Activated naive CD8-positive, alpha-beta T cell treated with anti-CD3 and anti-CD28 coated beads, Interleukin-2, amount 50 U/mL, for 24 hours (primary cell): ENCODE data around the gene PLG.
"Not testable (repeated sequence)": the region's sequence is repeated elsewhere in the genome, so short reads cannot be mapped to it uniquely, and the experiment has no call there.

Source experiments
- ATAC-seq: fragments of 150-1000 bp; cut with Tn5 transposase; one replicate; pipeline ENCODE4 v1.10.0; 2021
- DNase-seq: peaks from one replicate; pipeline ENCODE4 v3.0.0; 2021
- H3K27ac Mint-ChIP-seq: one replicate; pipeline ENCODE4 v1.8.0; 2021; ENCODE audit warnings: mild to moderate bottlenecking, mixed read lengths
- H3K27me3 Mint-ChIP-seq: one replicate; pipeline ENCODE4 v1.8.0; 2021; ENCODE audit warnings: mixed read lengths
- H3K36me3 Mint-ChIP-seq: one replicate; pipeline ENCODE4 v1.8.0; 2021; ENCODE audit warnings: low read depth, mixed read lengths
- H3K4me1 Mint-ChIP-seq: one replicate; pipeline ENCODE4 v1.8.0; 2021; ENCODE audit warnings: mixed read lengths
- H3K4me3 Mint-ChIP-seq: one replicate; pipeline ENCODE4 v1.8.0; 2021; ENCODE audit warnings: mild to moderate bottlenecking, moderate library complexity, mixed read lengths
- H3K9me3 Mint-ChIP-seq: one replicate; pipeline ENCODE4 v1.8.0; 2021; ENCODE audit warnings: mixed read lengths

PLG gene

DNA sequence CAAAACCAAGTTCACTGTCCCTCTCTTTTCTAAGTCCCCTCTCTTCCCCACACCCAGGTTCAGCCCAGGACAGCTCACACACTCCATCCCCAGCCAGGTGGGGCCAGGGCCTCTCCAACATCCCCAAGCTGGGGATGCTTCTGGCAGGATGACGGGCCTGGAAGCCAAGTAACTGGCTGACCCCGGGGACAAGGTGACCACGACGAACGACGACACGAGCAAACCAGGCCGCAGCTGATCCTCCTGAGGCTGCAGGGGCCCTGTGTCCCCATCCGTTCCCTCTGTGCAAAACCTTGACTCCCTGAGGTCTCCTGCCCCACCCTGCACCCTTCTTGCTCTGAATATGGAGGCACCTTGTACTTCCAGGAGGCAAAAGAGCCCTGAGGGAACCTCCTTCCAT is 11.6 kb upstream of the PLG start:
- Mint-ChIP-seq H3K36me3 (no peaks in the 10 kb centered on the region), H3K27me3 (peaks cover 4% of the 10 kb centered on the region), H3K4me1 (no peaks in the 10 kb centered on the region), H3K27ac (no peak overlapping the region), H3K9me3 (no peaks in the 10 kb centered on the region), H3K4me3 (no peak overlapping the region)
- ATAC-seq (no peak), DNase-seq (no peak)

DNA sequence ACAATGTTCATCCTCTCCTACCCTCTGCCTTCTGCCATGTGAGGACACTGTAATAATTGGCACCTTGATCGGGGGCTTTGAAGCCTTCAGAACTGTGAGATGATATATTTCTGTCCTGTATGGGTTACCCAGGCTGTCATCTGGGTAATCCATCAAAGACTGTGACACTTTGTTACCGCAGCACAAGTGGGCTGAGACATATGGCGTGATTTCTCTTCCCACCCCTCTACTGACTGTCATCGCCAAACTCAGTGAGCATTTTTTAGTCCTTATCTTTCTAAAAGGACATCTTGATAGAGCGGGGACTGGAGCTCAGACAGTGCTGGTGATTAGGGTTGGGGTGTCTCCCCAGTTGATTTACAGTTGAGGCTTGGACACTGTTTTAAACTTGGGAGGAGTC is 10.4 kb upstream of the PLG start:
- Mint-ChIP-seq H3K27me3 (peaks cover 4% of the 10 kb centered on the region), H3K9me3 (no peaks in the 10 kb centered on the region), H3K36me3 (no peaks in the 10 kb centered on the region), H3K27ac (no peak overlapping the region), H3K4me1 (no peaks in the 10 kb centered on the region), H3K4me3 (no peak overlapping the region)
- ATAC-seq, result no peak
- DNase-seq, result no peak

DNA sequence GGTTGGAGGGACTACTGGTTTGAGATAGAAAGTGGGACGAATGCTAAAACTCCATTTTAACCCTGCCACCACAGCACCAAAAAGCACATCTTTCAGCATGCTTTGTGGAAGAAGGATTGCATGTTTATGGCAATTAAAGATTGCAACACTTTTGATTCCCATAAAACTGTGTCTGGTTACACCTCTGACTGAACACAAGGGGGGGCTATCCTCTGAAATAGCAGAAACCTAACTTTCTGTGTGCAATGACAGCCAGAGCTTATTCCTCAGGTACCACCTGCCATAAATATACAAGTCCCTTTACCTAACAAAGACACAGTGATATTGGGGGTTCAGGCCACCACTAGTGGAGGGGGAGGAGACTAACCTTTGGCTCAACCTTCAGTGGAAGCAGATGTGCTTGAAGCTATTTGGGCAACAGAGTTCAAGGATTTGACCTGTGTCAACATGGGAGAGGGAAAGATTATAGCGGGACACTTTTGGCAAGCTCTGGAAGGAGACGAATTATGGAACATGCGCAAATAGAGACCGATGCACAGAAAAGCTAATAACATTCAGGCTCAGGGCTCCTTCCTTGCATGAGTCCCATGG is 9.6 kb upstream of the PLG start:
- Mint-ChIP-seq H3K4me1 (no peaks in the 10 kb centered on the region), H3K36me3 (no peaks in the 10 kb centered on the region), H3K27ac (no peak overlapping the region), H3K9me3 (no peaks in the 10 kb centered on the region), H3K4me3 (no peak overlapping the region), H3K27me3 (peaks cover 4% of the 10 kb centered on the region)
- DNase-seq (no peak), ATAC-seq (no peak)

GRCh38 chr6:160695025-160695424 is 7.0 kb upstream of the PLG start:
- H3K36me3 Mint-ChIP-seq, DNase-seq, H3K4me1 Mint-ChIP-seq: not testable (repeated sequence)

DNA sequence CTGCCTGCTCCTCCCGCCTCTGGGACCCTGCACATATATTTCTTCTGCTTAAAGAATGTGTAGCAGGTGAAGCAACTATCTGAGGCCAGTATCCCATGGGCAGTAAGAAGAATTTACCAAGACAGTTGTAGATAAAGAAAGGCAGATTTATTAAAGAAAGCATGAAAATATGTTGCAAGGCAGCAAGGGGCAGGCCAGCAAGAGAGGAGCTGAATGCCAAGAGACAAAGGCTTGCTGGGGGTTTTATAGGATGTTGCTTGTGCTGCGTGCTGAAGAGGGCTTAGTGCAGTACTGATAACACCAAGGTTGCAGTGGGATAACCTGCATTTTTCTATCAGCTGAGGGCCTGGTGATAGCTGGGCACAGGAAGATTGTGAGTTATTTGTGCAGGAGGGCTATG is 6.4 kb upstream of the PLG start:
- not testable (repeated sequence) for H3K4me1 Mint-ChIP-seq, H3K36me3 Mint-ChIP-seq, ATAC-seq, DNase-seq, H3K9me3 Mint-ChIP-seq, H3K27ac Mint-ChIP-seq, H3K27me3 Mint-ChIP-seq, H3K4me3 Mint-ChIP-seq

More at GRCh38 chr6:160695025-160695424, 7.0 kb upstream of the PLG start:
- not testable (repeated sequence) for H3K9me3 Mint-ChIP-seq, ATAC-seq, H3K27me3 Mint-ChIP-seq, H3K4me3 Mint-ChIP-seq, H3K27ac Mint-ChIP-seq

- not testable (repeated sequence) for H3K27ac Mint-ChIP-seq, ATAC-seq, H3K27me3 Mint-ChIP-seq, H3K9me3 Mint-ChIP-seq, H3K4me3 Mint-ChIP-seq, H3K4me1 Mint-ChIP-seq, DNase-seq, H3K36me3 Mint-ChIP-seq
Measured at GRCh38 chr6:160696884-160697283, 5.2 kb upstream of the PLG start.

- no peaks in the 10 kb centered on the region for H3K4me1 Mint-ChIP-seq
- DNase-seq, result no peak
- no peak overlapping the region for H3K27ac Mint-ChIP-seq
- no peaks in the 10 kb centered on the region for H3K9me3 Mint-ChIP-seq
- no peak overlapping the region for H3K4me3 Mint-ChIP-seq
- no peak for ATAC-seq
- peaks cover 9% of the 10 kb centered on the region for H3K27me3 Mint-ChIP-seq
- no peaks in the 10 kb centered on the region for H3K36me3 Mint-ChIP-seq
Measured at GRCh38 chr6:160697826-160698225, 4.2 kb upstream of the PLG start.

DNA sequence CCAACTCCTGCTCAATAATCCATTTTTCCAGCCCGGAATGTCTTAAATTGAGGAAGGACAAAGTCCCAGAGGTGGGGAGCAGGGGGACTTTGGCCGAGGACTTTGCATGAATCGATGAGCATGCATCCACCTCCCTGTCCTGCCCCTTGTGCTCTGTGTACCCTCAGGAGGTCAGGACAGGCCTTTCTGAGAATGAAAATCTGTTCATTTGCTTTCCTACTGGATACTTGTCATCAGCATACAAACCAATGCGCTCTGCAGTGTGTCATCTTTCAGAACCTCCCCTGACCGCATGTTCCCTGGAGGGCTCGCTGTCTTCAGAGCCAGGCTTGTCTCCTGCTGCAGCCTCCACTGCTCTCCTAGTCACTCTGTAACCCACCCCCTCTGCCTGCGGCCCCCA is 2.6 kb downstream of the PLG start:
- ATAC-seq, H3K27ac Mint-ChIP-seq, H3K9me3 Mint-ChIP-seq, H3K4me3 Mint-ChIP-seq, H3K36me3 Mint-ChIP-seq, H3K4me1 Mint-ChIP-seq, DNase-seq: not testable (repeated sequence)
- peaks cover 13% of the 10 kb centered on the region for H3K27me3 Mint-ChIP-seq

DNA sequence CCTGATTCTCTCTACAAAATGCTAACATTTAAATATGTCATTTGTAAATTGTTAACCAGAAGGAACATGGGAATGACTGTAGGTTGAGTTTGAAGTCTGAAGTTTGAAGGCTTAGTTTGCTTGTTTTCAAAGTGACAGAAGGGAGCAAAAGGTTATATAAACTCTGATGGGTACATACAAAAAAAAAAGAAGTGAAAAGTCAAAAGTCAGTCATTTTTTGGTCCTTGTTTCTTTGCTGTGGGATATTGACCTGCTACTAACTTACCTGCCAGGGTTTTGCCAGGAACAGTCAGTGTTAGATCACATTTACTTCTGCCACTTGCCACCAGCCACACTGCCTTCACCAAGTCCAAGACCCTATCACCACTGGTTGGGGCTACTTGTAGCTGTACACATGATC is 6.9 kb downstream of the PLG start:
- H3K4me3 Mint-ChIP-seq, ATAC-seq, H3K27ac Mint-ChIP-seq, H3K4me1 Mint-ChIP-seq, H3K36me3 Mint-ChIP-seq, H3K9me3 Mint-ChIP-seq, DNase-seq, H3K27me3 Mint-ChIP-seq: not testable (repeated sequence)

DNA sequence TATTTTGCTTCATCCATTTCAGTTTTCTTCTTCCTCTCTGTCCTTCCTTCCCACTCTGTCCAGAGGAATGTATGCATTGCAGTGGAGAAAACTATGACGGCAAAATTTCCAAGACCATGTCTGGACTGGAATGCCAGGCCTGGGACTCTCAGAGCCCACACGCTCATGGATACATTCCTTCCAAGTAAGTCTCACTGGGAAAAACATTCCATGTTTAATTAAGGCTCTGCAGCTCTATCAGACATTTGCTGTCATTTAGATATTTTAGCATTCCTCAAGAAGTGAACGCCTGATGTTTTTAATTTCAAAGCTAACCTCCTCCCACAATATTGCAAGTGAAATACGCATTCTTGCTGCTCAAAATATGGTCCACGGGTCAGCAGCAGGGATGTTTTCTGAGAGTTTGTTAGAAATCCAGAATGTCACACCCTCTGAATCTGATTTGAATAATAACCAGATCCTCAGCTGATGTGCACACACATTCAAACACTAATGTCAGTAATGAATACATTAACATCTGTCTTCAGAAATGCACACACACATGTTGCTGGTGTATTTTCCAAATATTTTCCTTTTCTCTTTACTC is 12.8 kb downstream of the PLG start:
- no peak for DNase-seq
- H3K4me3 Mint-ChIP-seq, result no peak overlapping the region

DNA sequence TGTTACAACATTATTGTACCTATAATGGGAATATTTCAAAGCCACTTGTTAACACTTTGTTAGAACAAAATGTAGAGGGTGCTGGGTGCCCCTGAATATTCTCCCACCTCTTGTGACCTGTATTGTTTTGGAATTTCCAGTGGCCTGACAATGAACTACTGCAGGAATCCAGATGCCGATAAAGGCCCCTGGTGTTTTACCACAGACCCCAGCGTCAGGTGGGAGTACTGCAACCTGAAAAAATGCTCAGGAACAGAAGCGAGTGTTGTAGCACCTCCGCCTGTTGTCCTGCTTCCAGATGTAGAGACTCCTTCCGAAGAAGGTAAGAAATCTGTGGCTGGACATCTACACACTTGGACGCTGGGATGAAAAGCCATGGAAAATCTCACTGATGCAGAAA is 28.9 kb downstream of the PLG start:
- H3K27ac Mint-ChIP-seq, result no peak overlapping the region
- no peaks in the 10 kb centered on the region for H3K4me1 Mint-ChIP-seq
- peaks cover 8% of the 10 kb centered on the region for H3K27me3 Mint-ChIP-seq
- DNase-seq (no peak), ATAC-seq (no peak)
- no peaks in the 10 kb centered on the region for H3K36me3 Mint-ChIP-seq
- H3K9me3 Mint-ChIP-seq, result no peaks in the 10 kb centered on the region
- H3K4me3 Mint-ChIP-seq, result no peak overlapping the region

More for the DNA sequence above, 12.8 kb downstream of the PLG start:
- no peaks in the 10 kb centered on the region for H3K9me3 Mint-ChIP-seq
- no peaks in the 10 kb centered on the region for H3K4me1 Mint-ChIP-seq
- no peak for ATAC-seq
- H3K27ac Mint-ChIP-seq, result no peak overlapping the region
- H3K27me3 Mint-ChIP-seq, result peaks cover 2% of the 10 kb centered on the region
- H3K36me3 Mint-ChIP-seq, result no peaks in the 10 kb centered on the region

DNA sequence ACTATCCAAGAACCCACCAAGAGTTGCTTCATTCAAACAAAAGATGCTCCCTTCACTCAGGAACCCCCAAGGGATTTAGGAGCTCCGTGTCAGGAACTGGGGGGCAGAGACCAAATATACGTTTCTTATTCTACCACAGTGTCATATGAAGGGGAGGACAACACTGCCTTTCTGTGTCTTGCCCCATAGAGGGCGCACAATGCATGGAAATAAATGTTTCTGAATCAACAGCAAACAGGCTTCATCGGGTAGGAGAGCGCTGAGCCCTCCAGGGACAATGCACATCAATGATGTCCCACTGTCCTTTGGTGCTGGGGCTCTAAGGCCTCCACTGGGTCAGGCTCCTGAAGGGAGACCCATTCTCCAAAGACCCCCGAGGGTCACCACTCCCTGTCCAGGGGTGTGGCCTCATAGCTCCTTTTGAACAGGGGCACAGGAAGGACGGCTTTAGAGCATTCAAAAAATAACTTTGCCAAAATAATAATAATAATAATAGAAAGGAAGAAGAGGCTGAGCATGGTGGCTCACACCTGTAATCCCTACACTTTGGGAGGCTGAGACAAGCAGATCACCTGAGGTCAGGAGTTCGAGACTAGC is 31.1 kb downstream of the PLG start:
- peak; percentile 13 for DNase-seq
- H3K4me1 Mint-ChIP-seq, result no peaks in the 10 kb centered on the region
- no peak overlapping the region for H3K27ac Mint-ChIP-seq
- H3K36me3 Mint-ChIP-seq, result no peaks in the 10 kb centered on the region
- peaks cover 3% of the 10 kb centered on the region for H3K27me3 Mint-ChIP-seq
- ATAC-seq, result peak; percentile 43
- H3K4me3 Mint-ChIP-seq, result no peak overlapping the region
- no peaks in the 10 kb centered on the region for H3K9me3 Mint-ChIP-seq

GRCh38 chr6:160734627-160735026 is 32.6 kb downstream of the PLG start:
- H3K27ac Mint-ChIP-seq, result no peak overlapping the region
- H3K27me3 Mint-ChIP-seq, result peaks cover 3% of the 10 kb centered on the region
- no peaks in the 10 kb centered on the region for H3K4me1 Mint-ChIP-seq
- H3K9me3 Mint-ChIP-seq, result no peaks in the 10 kb centered on the region
- no peak for DNase-seq
- no peaks in the 10 kb centered on the region for H3K36me3 Mint-ChIP-seq
- no peak overlapping the region for H3K4me3 Mint-ChIP-seq
- ATAC-seq, result no peak

- no peak for ATAC-seq
- Mint-ChIP-seq H3K27ac (no peak overlapping the region), H3K4me1 (no peaks in the 10 kb centered on the region), H3K9me3 (no peaks in the 10 kb centered on the region), H3K4me3 (no peak overlapping the region), H3K27me3 (peaks cover 3% of the 10 kb centered on the region), H3K36me3 (no peaks in the 10 kb centered on the region)
- DNase-seq, result no peak
Measured at GRCh38 chr6:160735523-160735922, 33.5 kb downstream of the PLG start.

- Mint-ChIP-seq H3K27ac (no peak overlapping the region), H3K4me1 (no peaks in the 10 kb centered on the region)
- ATAC-seq, result no peak
Measured at GRCh38 chr6:160737934-160738333, 35.9 kb downstream of the PLG start.

More at GRCh38 chr6:160737934-160738333, 35.9 kb downstream of the PLG start:
- no peak for DNase-seq
- Mint-ChIP-seq H3K4me3 (no peak overlapping the region), H3K27me3 (peaks cover 3% of the 10 kb centered on the region), H3K36me3 (no peaks in the 10 kb centered on the region), H3K9me3 (no peaks in the 10 kb centered on the region)
